Posterior cingulate gyrus (tissue), 11 donors: ENCODE data around the gene ZSWIM5.
"Not testable (repeated sequence)": the region's sequence is repeated elsewhere in the genome, so short reads cannot be mapped to it uniquely, and the experiment has no call there.

ENCODE experiments used
- DNase-seq, 10 donors: peaks; one replicate each; pipeline versions ENCODE4 v3.0.0 to v3.0.0-alpha.2; 2020 to 2021; ENCODE audit warnings: mixed read lengths in 3 of 10
- intact Hi-C: fragments of 100-400 bp; cut with DNase I; formaldehyde crosslinking; loops from one replicate; pipeline ENCODE4 v1.15.1; 2023

ZSWIM5 gene

DNA sequence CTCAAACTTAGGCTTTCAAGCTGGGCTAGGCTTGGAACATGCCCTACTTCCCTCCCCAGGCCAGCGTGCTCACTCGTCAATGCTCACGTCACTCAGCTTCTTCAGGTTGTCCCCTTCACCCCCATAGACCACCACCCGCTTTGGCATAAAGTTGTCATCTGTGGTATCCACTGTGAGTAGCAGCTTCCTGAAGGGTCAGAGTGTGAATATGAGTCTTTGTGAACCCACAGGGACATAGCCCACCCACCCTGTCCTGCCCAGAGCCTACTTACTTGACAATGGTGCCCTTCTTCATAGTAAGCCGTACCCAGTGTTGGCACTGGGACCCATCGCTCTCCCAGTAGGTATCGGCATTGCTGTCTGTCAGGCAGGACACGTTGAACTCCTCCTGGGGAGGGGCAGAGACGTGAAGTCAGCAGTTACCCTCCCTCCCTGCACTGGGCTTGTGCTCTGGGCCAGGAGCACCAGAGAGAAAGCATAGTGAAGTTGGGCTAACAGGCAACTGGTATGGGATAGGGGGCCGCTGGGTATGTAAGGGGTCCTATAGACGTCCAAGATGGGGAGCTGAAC is 197.0 kb downstream of the ZSWIM5 start:
- peak in 1 of 10 donors; percentile 56 for DNase-seq
- intact Hi-C loops = no loop called here

DNA sequence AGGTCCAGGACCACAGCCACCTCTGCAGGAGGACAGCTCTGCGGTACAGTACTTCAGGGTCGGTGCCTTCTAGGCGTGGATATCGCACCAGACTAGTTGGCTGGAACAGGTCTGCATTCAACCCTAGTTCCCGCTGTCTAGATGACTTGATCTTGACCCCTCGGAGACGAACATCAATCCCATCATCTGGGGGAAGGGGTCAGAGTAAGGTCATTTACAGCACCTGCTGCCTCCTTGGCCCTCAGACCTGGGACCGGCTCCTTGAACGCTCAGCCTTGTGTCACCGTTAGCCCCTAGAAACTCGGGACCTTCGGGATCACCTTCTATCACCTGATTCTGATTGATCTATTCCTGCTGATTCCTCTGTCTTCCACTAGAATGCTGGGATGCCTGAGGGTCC is 197.9 kb downstream of the ZSWIM5 start:
- peak in 1 of 10 donors; percentile 54 for DNase-seq
- intact Hi-C loops = no loop called here

DNA sequence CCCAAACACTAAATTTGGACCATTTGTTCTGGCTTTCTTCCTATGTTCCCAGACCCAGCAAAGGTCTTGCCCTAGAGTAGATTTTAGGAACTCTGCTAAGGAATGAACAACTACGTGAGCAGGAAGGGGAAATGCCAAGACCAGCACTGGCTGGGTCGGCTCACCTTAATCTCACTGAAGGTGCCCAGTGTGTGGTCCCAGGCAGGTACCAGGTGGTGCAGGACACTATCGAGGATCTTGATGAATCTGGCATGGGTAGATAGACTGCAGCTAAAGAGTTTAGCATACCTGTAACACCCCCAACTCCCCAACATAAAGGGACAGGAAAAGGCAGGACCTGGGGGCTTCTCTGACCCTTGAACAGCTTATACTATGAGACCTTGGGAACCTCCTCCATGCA is 198.3 kb downstream of the ZSWIM5 start:
- intact Hi-C loops = no loop called here
- peak in 1 of 10 donors; percentile 12 for DNase-seq

DNA sequence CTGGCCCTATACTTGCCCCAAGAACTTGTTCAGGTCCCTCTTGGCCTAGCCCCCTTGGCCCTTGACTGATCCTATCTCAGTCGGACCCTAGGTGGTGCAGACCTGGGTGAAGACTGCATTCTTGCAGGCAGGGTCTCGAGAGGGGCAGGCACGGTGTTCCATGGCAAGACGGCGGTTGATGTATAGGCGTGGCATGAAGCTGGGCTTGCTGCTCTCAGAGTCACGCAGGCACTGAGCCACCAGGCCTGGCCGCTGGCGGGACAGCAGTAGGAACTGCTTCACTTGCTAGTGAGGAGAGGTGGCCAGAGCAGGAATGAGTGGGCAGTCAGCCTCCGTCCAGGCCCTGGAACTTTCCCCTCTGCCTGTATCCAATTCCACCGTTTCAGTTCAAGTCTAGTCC is 199.1 kb downstream of the ZSWIM5 start:
- intact Hi-C loops = no loop called here

DNA sequence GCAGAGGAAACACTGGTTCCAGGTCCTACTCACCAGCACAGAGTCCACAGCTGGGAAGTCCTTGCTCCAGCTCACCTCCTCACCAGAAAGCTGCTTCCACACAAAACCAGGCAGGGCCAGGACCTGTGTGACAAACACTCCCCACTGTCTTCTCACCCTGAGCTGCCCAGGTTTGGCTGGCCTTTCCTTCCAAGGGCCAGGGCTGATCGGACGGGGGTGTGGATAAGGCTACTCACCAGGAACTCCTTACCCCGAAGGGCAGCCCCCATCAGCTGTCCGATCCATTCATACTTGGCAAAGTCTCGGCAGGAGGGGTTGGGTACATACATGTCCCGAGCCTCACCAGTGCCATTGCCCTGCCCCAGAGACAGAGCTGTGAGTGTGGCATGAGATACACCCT is 200.6 kb downstream of the ZSWIM5 start:
- DNase-seq = peak in 1 of 10 donors; percentile 52
- intact Hi-C loops = no loop called here

More for the DNA sequence above, 199.1 kb downstream of the ZSWIM5 start:
- peak in 1 of 10 donors; percentile 53 for DNase-seq

DNA sequence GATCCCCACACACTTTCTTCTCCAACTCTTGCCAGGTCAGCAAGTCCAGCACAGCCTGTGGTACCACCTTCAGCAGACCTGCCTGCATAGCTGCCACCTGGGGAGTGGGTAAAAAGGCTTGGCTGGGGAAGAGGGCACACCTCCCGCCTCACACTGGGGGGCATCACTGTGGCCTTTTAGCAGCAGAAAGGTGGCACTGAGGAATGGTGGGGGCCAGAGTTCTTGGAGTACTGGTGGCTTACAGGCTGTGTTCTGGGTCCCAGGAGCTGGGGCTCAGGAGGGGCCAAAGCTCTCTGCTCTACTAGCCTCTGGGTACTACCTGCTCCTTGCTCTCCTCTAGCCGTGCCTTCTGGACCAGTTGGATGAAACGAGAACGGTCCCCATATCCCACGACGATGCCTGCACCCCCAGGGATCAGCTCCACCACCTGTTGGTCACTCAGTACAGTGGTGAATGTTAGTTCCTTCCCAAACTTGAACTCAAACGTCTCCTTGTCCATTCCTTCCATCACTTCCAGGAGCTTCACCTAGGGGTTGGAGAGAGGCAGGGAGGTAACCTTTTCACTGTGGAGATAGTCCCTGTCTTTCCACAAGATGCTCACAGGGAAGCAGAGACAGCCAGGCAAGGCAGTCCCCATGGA is 202.0 kb downstream of the ZSWIM5 start:
- intact Hi-C loops = no loop called here
- peak in 2 of 10 donors; percentile 14 to 57 for DNase-seq

DNA sequence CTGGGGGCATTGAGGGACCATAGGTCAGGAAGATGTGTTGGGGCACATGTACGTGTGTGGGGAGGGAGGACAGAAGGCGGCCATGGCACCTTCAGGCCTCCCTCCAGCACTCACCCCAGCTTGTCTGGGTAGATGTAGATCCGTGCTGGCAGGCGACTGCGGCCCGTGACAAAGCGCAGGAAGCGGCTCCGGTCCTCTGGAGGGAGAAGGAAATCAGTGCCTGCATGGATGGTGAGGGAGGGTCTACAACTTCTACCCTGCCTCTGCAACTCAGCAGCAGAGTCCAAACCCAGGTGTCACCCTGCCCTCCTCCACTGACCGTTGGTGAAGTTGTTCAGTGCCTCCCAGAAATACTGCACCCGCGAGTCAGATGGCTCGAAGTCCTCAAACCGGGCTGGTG is 202.7 kb downstream of the ZSWIM5 start:
- intact Hi-C loops = no loop called here
- DNase-seq = peak in 2 of 10 donors; percentile 52 to 55

DNA sequence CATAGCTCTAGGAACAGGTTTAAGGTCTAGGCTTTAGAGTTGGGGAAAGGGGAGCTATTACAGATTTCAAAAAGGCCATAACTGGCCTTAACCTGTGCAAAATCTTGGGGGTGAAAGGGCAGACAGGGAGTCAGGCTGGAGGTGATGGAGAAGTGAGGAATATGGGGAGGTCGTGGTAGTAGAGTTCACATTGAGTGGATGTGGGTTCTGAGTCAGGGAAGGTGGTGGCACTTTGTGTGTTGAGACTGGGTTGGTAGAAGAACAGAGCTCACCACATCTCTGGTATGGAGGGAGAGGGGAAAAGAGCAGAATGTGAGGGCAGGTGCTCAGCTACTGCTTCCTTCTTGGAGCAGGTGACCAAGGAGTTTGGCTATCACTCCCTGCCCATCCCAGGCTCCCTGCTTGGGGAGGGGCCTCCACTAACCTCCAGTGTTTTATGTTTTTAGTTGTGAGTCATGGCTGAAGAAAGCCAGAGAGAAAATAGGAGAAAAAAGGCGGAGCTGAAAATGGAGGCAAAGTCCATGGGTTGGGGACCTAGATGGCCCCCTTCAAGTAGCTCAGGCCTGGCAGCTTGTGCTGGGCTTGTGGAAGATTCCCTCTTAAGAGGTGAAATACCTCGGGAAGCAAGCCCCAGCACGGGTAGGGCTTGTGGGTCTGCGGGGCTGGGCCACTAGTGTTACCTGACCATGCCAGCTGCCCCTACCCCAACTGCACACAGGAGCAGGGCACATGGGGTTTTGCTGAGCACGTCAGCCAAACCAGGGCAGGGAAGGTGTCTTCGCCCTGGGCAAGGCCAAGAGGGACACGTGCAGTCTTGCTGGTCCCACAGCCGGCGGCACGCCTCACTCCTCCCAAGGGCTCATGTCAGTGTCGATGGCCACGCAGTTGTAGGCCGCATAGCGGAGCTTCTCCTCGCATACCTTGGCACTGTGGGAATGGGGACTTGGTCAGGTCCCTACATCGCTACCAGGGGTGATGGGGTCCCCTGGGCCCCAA is 203.5 kb downstream of the ZSWIM5 start:
- peak in 1 of 10 donors; percentile 67 for DNase-seq
- intact Hi-C loops = no loop called here

DNA sequence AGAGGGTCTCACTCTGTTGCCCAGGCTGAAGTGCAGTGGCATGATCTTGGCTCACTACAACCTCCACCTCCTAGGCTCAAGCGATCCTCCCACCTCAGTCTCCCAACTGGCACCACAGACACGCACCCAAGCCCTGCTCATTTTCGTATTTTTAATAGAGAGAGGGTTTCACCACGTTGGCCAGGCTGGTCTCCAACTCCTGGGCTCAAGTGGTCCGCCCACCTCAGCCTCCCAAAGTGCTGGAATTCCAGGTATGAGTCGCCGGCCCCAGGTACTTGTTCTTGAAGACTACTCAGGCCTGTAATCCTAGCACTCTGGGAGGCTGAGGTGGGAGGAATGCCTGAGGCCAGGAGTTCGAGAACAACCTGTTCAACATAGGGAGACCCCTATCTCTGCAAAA is 204.8 kb downstream of the ZSWIM5 start:
- intact Hi-C loops = not testable (repeated sequence)
- DNase-seq = peak in 1 of 10 donors; percentile 41

DNA sequence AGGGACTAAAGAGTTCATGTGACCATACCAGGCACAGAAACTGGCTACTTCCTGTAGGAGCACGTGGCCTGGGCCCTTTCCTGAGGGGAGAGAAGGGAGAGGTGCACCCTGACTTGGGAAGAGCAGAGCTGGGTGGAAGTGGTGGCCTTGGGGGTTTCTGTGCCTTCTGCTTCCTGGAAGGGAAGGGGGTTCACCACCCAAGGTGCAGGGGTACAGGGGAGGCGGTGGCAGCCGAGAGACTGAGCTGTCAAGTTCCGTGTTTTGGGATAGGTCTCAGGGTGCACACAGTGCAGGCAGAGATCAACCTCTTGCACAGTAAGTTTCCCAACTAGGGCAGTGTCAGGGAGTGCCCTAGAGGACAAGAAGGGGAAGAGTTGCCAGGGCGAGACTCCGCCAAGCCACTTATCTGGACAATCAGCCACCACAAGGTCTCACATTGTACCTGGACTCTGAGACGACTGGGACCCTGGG is 205.4 kb downstream of the ZSWIM5 start:
- peak in 1 of 10 donors; percentile 78 for DNase-seq
- intact Hi-C loops = no loop called here

DNA sequence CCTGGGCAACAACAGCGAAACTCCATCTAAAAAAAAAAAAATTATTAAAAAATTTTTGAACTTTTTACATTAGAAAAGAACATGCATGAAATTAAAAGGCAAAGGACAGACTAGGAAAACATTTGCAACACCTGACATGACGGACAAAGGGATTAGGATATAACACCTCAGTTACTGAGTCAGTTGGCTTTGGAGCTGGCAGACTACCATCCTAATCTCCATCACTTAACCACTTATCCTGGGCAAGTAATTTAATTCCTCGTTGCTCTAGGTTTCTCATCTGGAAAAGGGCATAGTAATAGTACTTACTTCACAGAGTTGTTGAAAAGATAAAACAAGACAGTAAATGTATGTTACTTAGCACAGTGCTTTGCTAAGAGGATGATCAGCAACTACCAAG is 207.2 kb downstream of the ZSWIM5 start:
- intact Hi-C loops = no loop called here
- no peak for DNase-seq

DNA sequence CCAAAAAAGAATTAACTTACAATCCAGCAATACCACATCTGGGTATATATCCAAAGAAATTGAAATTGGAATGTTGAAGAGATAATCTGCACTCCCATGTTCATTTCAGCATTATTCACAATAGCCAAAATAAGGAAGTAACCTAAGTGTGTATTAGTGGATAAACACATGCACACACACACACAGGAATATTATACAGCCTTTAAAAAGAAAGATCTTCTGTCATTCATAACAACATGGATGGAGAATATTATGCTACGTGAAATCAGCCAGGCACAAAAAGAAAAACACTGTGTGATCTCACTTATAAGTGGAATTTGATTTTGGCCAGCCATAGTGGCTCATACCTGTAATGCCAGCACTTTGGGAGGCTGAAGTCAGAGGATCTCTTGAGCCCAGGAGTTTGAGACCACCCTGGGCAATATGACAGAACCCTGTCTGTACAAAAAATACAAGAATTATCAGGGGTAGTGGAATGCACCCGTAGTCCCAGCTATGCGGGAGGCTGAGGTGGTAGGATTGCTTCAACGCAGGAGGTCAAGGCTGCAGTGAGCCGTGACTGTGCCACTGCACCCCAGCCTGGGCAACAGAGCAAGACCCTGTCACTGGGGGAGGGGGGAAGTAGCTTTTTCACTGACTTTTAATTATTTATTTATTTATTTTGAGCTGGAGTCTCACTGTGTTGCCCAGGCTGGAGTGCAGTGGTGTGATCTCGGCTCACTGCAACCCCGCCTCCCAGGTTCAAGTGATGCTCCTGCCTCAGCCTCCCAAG is 210.8 kb downstream of the ZSWIM5 start:
- intact Hi-C loops = no loop called here
- DNase-seq = peak in 1 of 10 donors; percentile 40

DNA sequence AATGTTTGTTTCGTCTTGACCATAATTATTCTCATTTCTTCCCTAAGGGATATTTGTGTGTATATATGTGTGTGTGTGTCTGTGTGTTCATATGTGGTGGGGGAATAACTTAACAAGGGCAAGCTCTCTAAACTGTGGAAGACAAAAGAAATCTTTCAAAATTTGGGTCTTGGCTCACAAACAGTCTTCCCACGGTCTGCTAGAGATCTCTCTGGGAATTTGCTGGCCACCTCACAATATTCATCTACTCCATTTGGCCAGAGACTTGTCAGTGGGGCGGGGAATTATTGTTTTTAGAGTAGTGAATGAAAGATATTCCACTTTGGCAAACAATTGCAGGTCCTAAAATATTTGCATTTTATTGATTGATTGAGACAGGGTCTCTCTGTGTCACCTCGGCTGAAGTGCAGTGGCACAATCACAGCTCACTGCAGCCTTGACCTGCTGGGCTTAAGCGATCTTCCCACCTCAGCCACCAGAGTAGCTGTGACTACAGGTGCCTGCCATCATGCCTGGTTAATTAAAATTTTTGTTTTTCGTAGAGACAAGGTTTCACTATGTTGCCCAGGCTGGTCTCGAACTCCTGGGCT is 212.0 kb downstream of the ZSWIM5 start:
- intact Hi-C loops = no loop called here
- DNase-seq = peak in 1 of 10 donors; percentile 9

DNA sequence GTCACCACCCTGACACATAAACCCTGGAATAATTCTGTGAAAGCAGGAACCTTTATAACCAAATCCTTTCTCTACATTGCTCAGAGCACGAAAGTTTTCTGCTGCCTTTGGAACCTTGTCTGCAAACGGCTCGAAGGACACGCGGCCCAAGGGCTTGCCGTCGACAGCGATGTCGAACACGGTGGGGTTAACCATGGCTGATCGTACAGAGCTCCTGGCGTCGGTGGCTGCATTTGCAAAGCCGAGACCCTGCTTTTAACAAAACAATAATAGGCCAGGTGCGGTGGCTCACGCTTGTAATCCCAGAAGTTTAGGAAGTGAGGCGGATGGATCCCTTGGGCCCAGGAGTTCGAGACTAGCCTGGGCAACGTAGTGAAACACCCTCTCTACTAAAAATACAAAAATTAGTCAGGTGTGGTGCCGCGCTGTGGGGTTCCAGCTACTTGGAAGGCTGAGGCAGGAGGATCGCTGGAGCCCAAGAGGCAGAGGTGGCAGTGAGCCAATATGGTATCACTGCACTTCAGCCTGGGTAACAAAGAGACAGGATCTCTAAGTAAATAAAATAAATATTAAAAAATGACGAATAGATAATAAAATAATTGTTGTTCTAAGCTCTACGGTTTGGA is 217.8 kb downstream of the ZSWIM5 start:
- DNase-seq = peak in 2 of 10 donors; percentile 63 to 71
- intact Hi-C loops = loop anchor here (5.0 kb wide), 1 partner anchor 151 kb away; no protein-coding TSS in a partner anchor

DNA sequence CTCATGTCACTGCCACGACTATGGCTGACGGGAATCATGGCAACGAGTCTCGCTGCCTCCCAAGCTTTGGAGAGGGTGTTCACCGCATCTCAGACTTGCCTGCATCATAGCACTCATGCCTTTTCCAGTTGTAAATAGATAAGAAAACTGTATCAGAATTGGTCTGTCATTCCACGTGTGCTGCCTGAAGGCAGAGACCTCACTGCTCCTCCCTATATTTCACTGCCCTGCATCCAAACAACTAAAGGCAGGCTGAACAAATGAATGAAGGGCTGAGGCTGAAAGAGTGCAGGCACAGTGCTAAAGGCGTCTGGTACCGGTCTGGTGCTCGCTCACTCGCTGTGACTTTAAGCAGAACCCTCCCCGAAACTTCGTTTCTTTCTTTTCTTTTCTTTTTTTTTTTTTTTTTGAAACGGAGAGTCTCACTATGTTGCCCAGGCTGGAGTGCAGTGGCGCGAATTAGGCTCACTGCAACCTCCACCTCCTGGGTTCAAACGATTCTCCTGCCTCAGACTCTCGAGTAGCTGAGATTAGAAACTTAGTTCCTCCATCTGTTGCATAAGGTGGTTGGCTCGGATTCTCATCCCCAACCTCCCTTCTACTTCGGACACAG is 220.6 kb downstream of the ZSWIM5 start:
- peak in 2 of 10 donors; percentile 14 to 25 for DNase-seq
- intact Hi-C loops = loop anchor here (2.0 to 5.0 kb wide), 2 partner anchors 25 to 149 kb away; partner anchors contain the start of gene HECTD3

DNA sequence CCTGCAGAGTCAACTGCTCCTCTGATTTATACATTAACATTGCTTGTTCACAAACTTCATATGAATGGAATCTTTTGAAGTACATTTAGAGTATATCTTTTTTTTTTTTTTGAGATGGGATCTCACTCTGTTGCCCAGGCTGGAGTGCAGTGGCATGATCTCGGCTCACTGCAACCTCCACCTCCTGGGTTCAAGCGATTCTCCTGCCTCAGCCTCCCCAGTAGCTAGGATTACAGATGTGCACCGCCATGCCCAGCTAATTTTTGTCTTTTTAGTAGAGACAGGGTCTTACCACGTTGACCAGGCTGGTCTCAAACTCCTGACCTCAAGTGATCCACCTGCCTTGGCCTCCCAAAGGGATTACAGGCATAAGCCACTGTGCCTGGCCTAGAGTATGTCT is 229.0 kb downstream of the ZSWIM5 start:
- intact Hi-C loops, DNase-seq: not testable (repeated sequence)

DNA sequence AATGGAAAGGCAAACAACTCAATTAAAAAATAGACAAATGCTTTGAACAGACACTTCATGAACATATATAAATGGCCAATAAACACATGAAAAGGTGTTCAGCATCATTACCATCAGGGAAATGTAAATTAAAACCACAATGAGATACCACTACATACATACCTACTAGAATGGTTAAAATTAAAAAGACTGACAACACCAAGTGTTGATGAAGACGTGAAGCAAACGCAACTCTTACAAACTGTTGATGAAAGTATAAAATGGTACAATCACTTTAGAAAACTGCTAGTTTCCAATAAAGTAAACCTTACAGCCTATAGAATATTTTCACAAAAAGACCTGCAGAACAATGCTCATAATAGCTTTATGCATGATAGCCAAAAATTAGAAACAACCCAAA is 230.2 kb downstream of the ZSWIM5 start:
- intact Hi-C loops = no loop called here

DNA sequence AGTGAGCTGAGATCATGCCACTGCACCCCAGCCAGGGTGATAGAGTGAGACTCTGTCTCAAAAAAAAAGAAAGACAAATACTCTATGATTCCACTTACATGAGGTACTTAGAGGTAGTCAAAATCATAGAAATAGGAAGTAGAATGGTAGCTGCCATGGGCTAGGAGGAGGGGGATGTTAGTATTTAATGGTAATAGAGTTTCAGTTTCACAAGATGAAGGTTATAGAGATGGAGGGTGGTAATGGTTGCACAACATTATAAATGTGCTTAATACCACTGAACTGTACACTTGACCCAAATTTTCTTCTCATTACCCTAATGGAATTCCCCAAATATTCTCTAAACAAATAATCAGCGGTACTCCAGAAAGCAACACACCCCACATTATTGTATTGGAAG is 232.8 kb downstream of the ZSWIM5 start:
- intact Hi-C loops = no loop called here
- DNase-seq = no peak

More for the DNA sequence above, 230.2 kb downstream of the ZSWIM5 start:
- no peak for DNase-seq

DNA sequence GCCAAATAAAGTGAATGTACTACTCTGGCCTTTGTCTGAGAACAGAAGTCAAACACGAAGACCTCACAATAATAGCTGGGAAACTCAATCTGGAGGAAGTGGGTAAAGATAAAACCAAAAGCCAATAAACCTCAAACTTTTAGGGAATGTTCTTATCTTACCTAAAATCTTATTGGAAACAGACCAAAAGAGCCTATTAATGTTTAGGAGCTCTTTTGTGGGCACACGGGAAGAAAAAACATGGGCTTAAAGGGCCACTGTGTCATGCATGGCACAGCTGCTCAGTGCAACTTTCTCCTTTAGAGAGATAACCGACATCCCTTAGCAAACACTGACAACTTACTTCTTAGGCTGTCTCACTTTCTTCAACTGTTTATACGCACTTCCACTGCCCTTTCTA is 236.1 kb downstream of the ZSWIM5 start:
- no peak for DNase-seq

More for the DNA sequence above, 236.1 kb downstream of the ZSWIM5 start:
- intact Hi-C loops = no loop called here
